Measurements from ENCODE around the gene CDCA5.

- TF ChIP-seq CTCF (IDR thresholded peaks at IDR 0.05), result no peak
- TF ChIP-seq POLR2AphosphoS5 (IDR thresholded peaks at IDR 0.05; ENCODE audit: insufficient read depth in 1 of 2, low read depth in 1 of 2), result no peak
- TF ChIP-seq POLR2A (IDR thresholded peaks at IDR 0.05), result no peak
These were observed 48.0 kb upstream of the CDCA5 start for GRCh38 chr11:65131895-65132237.
